SW 1271 (cell line): ENCODE results near the gene DNAJC11.
"Not testable (repeated sequence)": the region's sequence is repeated elsewhere in the genome, so short reads cannot be mapped to it uniquely, and the experiment has no call there.

Experiments
- DNase-seq, 2 experiments: peaks; one replicate each; lab custom pipeline; 2025; lab: John Stamatoyannopoulos, UW

The DNAJC11 gene

GRCh38 chr1:6623269-6623965 is 78.2 kb downstream of the DNAJC11 start:
- no peak for DNase-seq

- DNase-seq, result no peak
These were observed 79.0 kb downstream of the DNAJC11 start for GRCh38 chr1:6622396-6623152.

- no peak for DNase-seq
These were observed 79.9 kb downstream of the DNAJC11 start for GRCh38 chr1:6621429-6622391.

GRCh38 chr1:6619045-6619444 is 82.6 kb downstream of the DNAJC11 start:
- DNase-seq, result no peak

- no peak for DNase-seq
These were observed 86.5 kb downstream of the DNAJC11 start for GRCh38 chr1:6614929-6615785.

- no peak for DNase-seq
These were observed 87.3 kb downstream of the DNAJC11 start for GRCh38 chr1:6614019-6614928.

GRCh38 chr1:6613361-6614018 is 88.1 kb downstream of the DNAJC11 start, which contains the start of gene PHF13:
PHF13 (plus strand) TSS chr1:6613731; CDS start chr1:6614067, 336 bp downstream.
- peak; percentile 94 to 95 for DNase-seq

GRCh38 chr1:6612641-6613360 is 88.8 kb downstream of the DNAJC11 start:
- DNase-seq, result peak in 1 of 2 experiments; percentile 49

GRCh38 chr1:6603915-6604558 is 97.6 kb downstream of the DNAJC11 start:
- DNase-seq, result no peak

- peak; percentile 34 to 59 for DNase-seq
These were observed 98.2 kb downstream of the DNAJC11 start for GRCh38 chr1:6603238-6603914.

GRCh38 chr1:6602669-6603237 is 98.9 kb downstream of the DNAJC11 start, which contains the start of gene KLHL21:
KLHL21 (minus strand) TSS chr1:6602869; CDS start chr1:6602817, 52 bp downstream.
- peak; percentile 24 to 80 for DNase-seq

GRCh38 chr1:6601923-6602668 is 99.5 kb downstream of the DNAJC11 start:
- DNase-seq, result no peak

GRCh38 chr1:6601049-6601922 is 100.3 kb downstream of the DNAJC11 start:
- peak; percentile 72 to 75 for DNase-seq

- no peak for DNase-seq
These were observed 101.1 kb downstream of the DNAJC11 start for GRCh38 chr1:6600410-6601048.

- not testable (repeated sequence) for DNase-seq
These were observed 101.6 kb downstream of the DNAJC11 start for GRCh38 chr1:6599991-6600390.
